AG04450 (cell line): ENCODE results near the gene TRAK1. TPM values are rescaled to one million over a fixed set of nuclear protein-coding genes. Genes with fewer than 3 reads are reported as not detected.
A peak's percentile ranks its signal among the peaks of the same experiment; 100 is the strongest.

Experiments used
- CTCF ChIA-PET: fragments of 300-600, 350-600 bp; formaldehyde crosslinking; extraction: SDS; loops from one replicate; lab custom pipeline; 2022; ENCODE audit warnings: antibody characterized with exemption, inconsistent platforms; lab: Charles Lee
- POLR2A ChIA-PET: fragments of 350-600 bp; formaldehyde crosslinking; extraction: SDS; loops from one replicate; lab custom pipeline; 2021; ENCODE audit warnings: antibody characterized with exemption, inconsistent platforms; lab: Yijun Ruan, JAX
- DNase-seq: peaks from one replicate; pipeline ENCODE4 v3.0.0-alpha.2; 2011; ENCODE audit warnings: low read depth, low spot score
- H3K27ac ChIP-seq: one replicate; pipeline ENCODE4 v1.5.1; 2012; ENCODE audit warnings: low read depth, low read length, control low read depth
- H3K27me3 ChIP-seq: one replicate; pipeline ENCODE4 v1.6.0; 2012; ENCODE audit warnings: low read length; ENCODE audit not compliant: control insufficient read depth, insufficient read depth
- H3K4me3 ChIP-seq: 2 replicates; pipeline ENCODE4 v1.5.1; 2011; ENCODE audit warnings: mild to moderate bottlenecking, low read depth, low read length, control low read depth
- H3K9me3 ChIP-seq: 2 replicates; pipeline ENCODE4 v1.5.1; 2012; ENCODE audit warnings: low read length; ENCODE audit not compliant: control insufficient read depth, insufficient read depth
- polyA plus RNA-seq: library from polyadenylated mRNA; depleted of rRNA; stranded (reverse); fragments of >200 nt; gene quantifications from 2 replicates; pipeline ENCODE4 v1.2.3, GENCODE V29; 2011
- TF ChIP-seq, protein P1 (sequence below): IDR thresholded peaks from 2 replicates; pipeline ENCODE4 v1.5.1; 2011; ENCODE audit warnings: low read depth, low read length, control low read depth, inconsistent platforms

The TRAK1 gene
- polyA plus RNA-seq, 1 experiment: 22.3 TPM

DNA sequence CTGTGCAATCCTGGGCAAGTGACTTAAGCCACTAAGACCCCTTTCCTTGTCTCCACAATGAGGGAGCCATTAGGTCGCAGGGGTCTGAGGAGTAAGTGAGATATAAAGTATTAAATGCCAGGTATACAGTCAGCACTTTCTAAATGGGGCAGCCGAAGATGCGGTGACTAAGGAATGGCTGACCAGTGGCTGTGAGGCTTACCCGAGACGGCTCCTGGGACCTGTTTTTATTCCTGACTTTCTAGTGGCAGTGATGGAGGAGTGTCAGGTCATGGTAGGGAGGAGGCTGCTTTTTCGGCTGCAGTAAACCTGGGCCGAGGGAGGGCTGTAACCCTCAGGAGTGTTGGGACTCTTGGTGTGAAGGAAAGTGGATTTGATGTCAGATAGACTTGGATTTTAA, 52.3 kb downstream of the TRAK1 start:
- H3K9me3 ChIP-seq: no peaks in the 10 kb centered on the region
- TF ChIP-seq, protein P1, sequence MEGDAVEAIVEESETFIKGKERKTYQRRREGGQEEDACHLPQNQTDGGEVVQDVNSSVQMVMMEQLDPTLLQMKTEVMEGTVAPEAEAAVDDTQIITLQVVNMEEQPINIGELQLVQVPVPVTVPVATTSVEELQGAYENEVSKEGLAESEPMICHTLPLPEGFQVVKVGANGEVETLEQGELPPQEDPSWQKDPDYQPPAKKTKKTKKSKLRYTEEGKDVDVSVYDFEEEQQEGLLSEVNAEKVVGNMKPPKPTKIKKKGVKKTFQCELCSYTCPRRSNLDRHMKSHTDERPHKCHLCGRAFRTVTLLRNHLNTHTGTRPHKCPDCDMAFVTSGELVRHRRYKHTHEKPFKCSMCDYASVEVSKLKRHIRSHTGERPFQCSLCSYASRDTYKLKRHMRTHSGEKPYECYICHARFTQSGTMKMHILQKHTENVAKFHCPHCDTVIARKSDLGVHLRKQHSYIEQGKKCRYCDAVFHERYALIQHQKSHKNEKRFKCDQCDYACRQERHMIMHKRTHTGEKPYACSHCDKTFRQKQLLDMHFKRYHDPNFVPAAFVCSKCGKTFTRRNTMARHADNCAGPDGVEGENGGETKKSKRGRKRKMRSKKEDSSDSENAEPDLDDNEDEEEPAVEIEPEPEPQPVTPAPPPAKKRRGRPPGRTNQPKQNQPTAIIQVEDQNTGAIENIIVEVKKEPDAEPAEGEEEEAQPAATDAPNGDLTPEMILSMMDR: no peak
- DNase-seq: no peak
- POLR2A ChIA-PET: no interaction called here
- no peak overlapping the region for H3K27ac ChIP-seq
- no peaks in the 10 kb centered on the region for H3K27me3 ChIP-seq
- no peak overlapping the region for H3K4me3 ChIP-seq
- CTCF ChIA-PET: interaction anchor here (1.2 kb wide), 1 partner anchor 48 kb away, joined by 3 read pairs; no protein-coding TSS in a partner anchor

DNA sequence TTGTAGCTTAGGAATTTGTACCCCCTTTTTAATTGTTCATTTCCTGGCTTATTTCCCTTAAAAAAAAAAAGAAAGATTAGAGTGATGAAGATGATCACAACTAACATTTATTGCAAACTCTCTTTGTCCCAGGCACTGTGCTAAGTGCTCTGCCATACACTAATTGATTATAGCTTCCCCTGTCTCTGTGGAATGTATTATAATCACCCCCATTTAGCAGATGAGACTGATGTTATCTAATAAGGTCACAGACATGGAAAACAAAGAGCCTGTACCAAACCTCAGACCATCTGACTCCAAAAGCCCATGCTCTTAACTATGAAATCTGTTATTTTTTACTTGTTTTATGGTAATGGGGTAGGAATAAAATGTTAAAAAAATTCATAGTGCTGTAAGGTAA, 53.1 kb downstream of the TRAK1 start:
- ChIA-PET POLR2A (no interaction called here), CTCF (interaction anchor here (0.6 to 1.2 kb wide), 3 partner anchors 25 to 923 kb away, joined by 3 read pairs; no protein-coding TSS in a partner anchor)
- H3K4me3 ChIP-seq: no peak overlapping the region
- no peaks in the 10 kb centered on the region for H3K27me3 ChIP-seq
- DNase-seq: no peak
- no peaks in the 10 kb centered on the region for H3K9me3 ChIP-seq
- no peak overlapping the region for H3K27ac ChIP-seq
- TF ChIP-seq, protein P1: no peak

DNA sequence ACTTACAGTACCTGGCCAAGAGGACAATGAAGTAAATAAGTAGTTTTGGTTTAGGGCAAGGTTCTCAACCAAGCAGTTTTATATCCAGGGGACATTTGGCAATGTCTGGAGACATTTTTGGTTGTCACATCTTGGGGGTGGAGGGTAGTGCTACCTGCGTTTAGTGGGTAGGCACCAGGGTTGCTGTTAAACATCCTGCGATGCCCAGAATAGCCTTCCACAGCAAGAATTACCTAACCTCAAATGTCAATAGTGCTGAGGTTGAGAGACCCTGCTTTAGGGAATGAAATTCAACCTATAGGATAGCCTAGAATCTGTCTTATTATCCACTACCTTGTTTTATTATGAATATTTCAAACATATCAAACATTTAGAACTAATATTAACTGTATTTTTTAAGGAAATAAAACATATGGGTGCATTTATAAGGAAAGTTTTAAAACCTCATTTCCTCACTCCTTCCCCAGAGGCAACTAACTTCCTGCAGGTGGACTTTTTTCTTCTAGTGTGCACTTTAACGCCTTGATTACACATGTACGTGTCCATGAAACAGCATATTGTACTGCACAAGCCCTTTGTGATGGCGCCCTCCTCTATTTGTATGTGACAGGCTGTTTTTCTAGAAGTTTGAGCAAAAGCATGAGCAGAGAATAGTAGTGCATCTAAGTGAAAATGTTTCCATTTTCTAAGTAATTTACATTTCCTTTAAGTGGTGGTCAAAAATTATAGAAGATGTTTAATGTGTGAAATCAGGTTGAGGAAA, 57.1 kb downstream of the TRAK1 start:
- Histone ChIP-seq H3K4me3 (no peak overlapping the region), H3K9me3 (no peaks in the 10 kb centered on the region), H3K27ac (no peak overlapping the region), H3K27me3 (no peaks in the 10 kb centered on the region)
- ChIA-PET CTCF (interaction anchor here (0.5 to 1.0 kb wide), 3 partner anchors 43 to 1536 kb away, joined by 3 to 10 read pairs (median 6); no protein-coding TSS in a partner anchor), POLR2A (no interaction called here)
- DNase-seq: no peak
- TF ChIP-seq, protein P1: no peak

DNA sequence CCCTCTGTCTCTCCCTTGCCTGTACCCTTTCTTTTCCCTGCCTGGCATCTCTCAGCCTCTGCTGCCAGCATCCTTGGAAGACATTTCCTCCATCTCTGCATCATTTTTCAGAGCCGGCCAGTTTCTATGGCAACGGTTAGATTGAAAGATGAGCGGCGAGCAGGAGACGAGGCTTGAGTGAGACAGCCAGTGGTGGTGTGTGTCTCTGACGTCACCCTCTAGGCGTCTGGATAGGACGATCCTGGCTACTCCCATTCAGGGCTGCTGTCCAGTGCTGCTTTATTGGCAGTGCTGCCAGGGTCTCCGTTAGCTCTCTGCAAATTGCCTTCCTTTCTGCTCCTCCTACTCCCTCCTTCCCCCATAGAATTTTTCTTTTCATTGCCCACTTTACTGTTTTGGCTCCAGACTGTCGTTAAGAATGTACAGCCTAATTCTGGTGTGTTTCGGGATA, 57.9 kb downstream of the TRAK1 start:
- TF ChIP-seq, protein P1: no peak
- POLR2A ChIA-PET: no interaction called here
- Histone ChIP-seq H3K27me3 (no peaks in the 10 kb centered on the region), H3K27ac (no peak overlapping the region), H3K4me3 (no peak overlapping the region), H3K9me3 (no peaks in the 10 kb centered on the region)
- CTCF ChIA-PET: interaction anchor here (0.5 to 1.0 kb wide), 3 partner anchors 42 to 1537 kb away, joined by 3 to 10 read pairs (median 6); no protein-coding TSS in a partner anchor
- peak; percentile 59 for DNase-seq

DNA sequence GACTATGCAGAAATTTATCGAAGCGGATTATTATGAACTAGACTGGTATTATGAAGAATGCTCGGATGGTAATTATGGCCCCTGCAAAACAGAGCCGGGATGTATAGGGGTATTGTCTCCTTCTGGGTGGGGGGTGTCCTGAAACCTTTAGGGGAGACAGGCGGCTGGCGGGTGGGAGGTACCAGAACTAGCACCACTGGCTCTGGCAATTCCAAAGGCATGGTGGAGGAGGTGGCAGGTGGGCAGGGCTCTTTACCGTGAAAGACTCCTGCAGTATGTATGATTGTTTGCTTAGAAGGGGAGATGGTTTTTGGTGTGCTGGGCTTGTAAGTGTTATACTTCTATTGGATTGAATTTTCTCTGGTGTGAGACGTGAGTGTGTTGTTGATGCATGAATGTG, 58.4 kb downstream of the TRAK1 start:
- Histone ChIP-seq H3K27ac (no peak overlapping the region), H3K27me3 (no peaks in the 10 kb centered on the region), H3K4me3 (no peak overlapping the region), H3K9me3 (no peaks in the 10 kb centered on the region)
- CTCF ChIA-PET: no interaction called here
- POLR2A ChIA-PET: no interaction called here
- TF ChIP-seq, protein P1: no peak
- no peak for DNase-seq
